SU-DHL-6 (cell line): ENCODE measurements around the gene TSPAN17.

Source experiments
- H2AFZ ChIP-seq: fragments of 200-600 bp; sonication (generic); 2 replicates; pipeline ENCODE4 v1.6.1; 2014; ENCODE audit warnings: low read depth, mild to moderate bottlenecking, moderate library complexity, mixed read lengths, antibody characterized with exemption, low read length; ENCODE audit not compliant: severe bottlenecking
- H3F3A ChIP-seq: fragments of 200-600 bp; shearing (Covaris generic); 2 replicates; pipeline ENCODE4 v1.6.0; 2016; ENCODE audit warnings: antibody characterized with exemption, mild to moderate bottlenecking; ENCODE audit not compliant: insufficient read depth
- H3K27ac ChIP-seq: fragments of 200-600 bp; sonication (generic); 2 replicates; pipeline ENCODE4 v1.5.1; 2016; ENCODE audit warnings: low read depth, mild to moderate bottlenecking, low read length, moderate library complexity, mixed read lengths
- H3K27me3 ChIP-seq: fragments of 200-600 bp; sonication (generic), shearing (Covaris generic); 2 replicates; pipeline ENCODE4 v1.6.0; 2014; ENCODE audit warnings: mild to moderate bottlenecking, low read length
- H3K36me3 ChIP-seq: fragments of 200-600 bp; sonication (generic); 2 replicates; pipeline ENCODE4 v1.6.1; 2014; ENCODE audit warnings: mild to moderate bottlenecking, low read length, mixed read lengths
- H3K4me2 ChIP-seq: fragments of 300-600, 200-600 bp; shearing (Covaris generic), sonication (generic); 2 replicates; pipeline ENCODE4 v1.6.0; 2014; ENCODE audit warnings: low read length, low read depth, mild to moderate bottlenecking; ENCODE audit not compliant: poor library complexity, severe bottlenecking
- H3K4me3 ChIP-seq: fragments of 200-600 bp; sonication (generic); 2 replicates; pipeline ENCODE4 v1.5.1; 2014; ENCODE audit warnings: antibody characterized with exemption, low read length, mild to moderate bottlenecking, mixed read lengths; ENCODE audit not compliant: insufficient read depth, poor library complexity, severe bottlenecking
- H3K79me2 ChIP-seq: fragments of 200-600 bp; sonication (generic); 2 replicates; pipeline ENCODE4 v1.6.1; 2014; ENCODE audit warnings: mild to moderate bottlenecking, low read length, moderate library complexity; ENCODE audit not compliant: insufficient read depth
- H3K9ac ChIP-seq: fragments of 200-600 bp; sonication (generic); 2 replicates; pipeline ENCODE4 v1.7.0; 2014; ENCODE audit warnings: mild to moderate bottlenecking, low read length
- H3K9me2 ChIP-seq: fragments of 200-600 bp; sonication (generic); replicated peaks from 2 replicates; pipeline ENCODE4 v1.6.1; 2014; ENCODE audit warnings: low read length; ENCODE audit not compliant: insufficient read depth
- H3K9me3 ChIP-seq: fragments of 200-600 bp; sonication (generic); 2 replicates; pipeline ENCODE4 v1.6.1; 2014; ENCODE audit warnings: low read length, mixed read lengths; ENCODE audit not compliant: insufficient read depth
- H4K20me1 ChIP-seq: fragments of 200-600 bp; sonication (generic); 2 replicates; pipeline ENCODE4 v1.6.1; 2014; ENCODE audit warnings: low read depth, mild to moderate bottlenecking, antibody characterized with exemption, low read length, moderate library complexity, mixed read lengths
- CTCF ChIP-seq: fragments of 200-600 bp; sonication (generic); IDR thresholded peaks from one replicate; pipeline ENCODE4 v1.5.1; 2017; ENCODE audit warnings: antibody characterized with exemption, mild to moderate bottlenecking, low read length, moderate library complexity; ENCODE audit not compliant: insufficient read depth, poor library complexity, severe bottlenecking
- EZH2phosphoT487 ChIP-seq: fragments of 200-600 bp; sonication (generic), shearing (Covaris generic); conservative IDR thresholded peaks from 2 replicates; pipeline ENCODE4 v1.6.1; 2018; ENCODE audit warnings: mild to moderate bottlenecking, antibody characterized with exemption, low read length, moderate library complexity, mixed read lengths

The TSPAN17 gene

DNA sequence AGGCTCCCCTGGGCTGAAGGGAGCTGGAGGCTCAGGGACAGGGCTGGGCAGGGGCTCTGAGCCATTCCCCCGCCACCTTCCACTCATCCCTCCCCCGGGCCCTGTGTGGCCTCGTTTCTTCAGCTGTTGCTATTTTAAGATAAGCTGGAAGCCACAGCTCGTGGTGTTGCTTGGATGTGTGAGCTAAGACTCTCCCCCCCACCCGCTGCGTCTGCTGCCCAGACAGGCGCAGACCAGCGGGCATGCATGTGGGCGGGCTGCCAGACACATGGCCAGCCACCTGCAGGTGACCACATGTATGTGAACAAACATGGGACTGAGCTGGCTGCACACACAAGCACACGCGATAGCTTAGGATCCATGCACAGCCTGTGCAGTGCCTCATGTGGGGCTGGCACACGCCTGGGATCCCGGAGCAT lies 25.6 kb upstream of the TSPAN17 start:
- H3K27ac ChIP-seq: no peak overlapping the region
- no peaks in the 10 kb centered on the region for H3K9me2 ChIP-seq
- H3K27me3 ChIP-seq: no peaks in the 10 kb centered on the region
- no peaks in the 10 kb centered on the region for H3F3A ChIP-seq
- H3K36me3 ChIP-seq: no peaks in the 10 kb centered on the region
- no peaks in the 10 kb centered on the region for H4K20me1 ChIP-seq
- H3K9me3 ChIP-seq: no peaks in the 10 kb centered on the region
- no peak overlapping the region for H3K4me3 ChIP-seq
- H3K9ac ChIP-seq: no peak overlapping the region
- TF ChIP-seq CTCF: no peak
- TF ChIP-seq EZH2phosphoT487: no peak
- no peak overlapping the region for H2AFZ ChIP-seq
- H3K4me2 ChIP-seq: no peak overlapping the region
- no peaks in the 10 kb centered on the region for H3K79me2 ChIP-seq

DNA sequence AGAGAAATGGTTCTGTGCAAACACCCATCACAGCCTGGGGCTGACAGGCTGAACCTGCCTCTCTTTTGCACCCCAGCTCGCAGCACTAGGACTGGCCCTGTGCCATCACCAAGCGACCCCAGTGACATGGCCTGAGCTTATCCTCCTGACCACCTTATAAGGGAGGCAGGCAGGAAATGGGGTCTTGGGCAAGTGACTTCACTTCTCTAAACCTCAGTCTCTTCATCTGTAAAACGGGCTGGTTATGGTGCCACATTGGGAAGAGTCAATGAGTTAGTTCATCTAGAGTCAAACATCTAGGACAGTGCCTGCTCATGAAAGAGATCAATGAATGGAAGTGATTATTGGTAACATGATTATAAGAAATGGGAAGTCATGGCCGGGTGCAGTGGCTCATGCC lies 23.1 kb upstream of the TSPAN17 start:
- Histone ChIP-seq H3K4me3 (no peak overlapping the region), H3K9me3 (no peaks in the 10 kb centered on the region), H3K36me3 (no peaks in the 10 kb centered on the region), H3F3A (no peaks in the 10 kb centered on the region), H3K4me2 (no peak overlapping the region), H3K27me3 (no peaks in the 10 kb centered on the region), H3K9me2 (no peaks in the 10 kb centered on the region), H2AFZ (no peak overlapping the region), H3K79me2 (no peaks in the 10 kb centered on the region), H4K20me1 (no peaks in the 10 kb centered on the region), H3K9ac (no peak overlapping the region), H3K27ac (no peak overlapping the region)
- no peak for TF ChIP-seq CTCF
- TF ChIP-seq EZH2phosphoT487: no peak

GRCh38 chr5:176624938-176625337 lies 22.3 kb upstream of the TSPAN17 start:
- H3K4me2 ChIP-seq: no peak overlapping the region
- no peak for TF ChIP-seq EZH2phosphoT487
- no peak for TF ChIP-seq CTCF
- H3K9me3 ChIP-seq: no peaks in the 10 kb centered on the region
- no peak overlapping the region for H2AFZ ChIP-seq
- H3K4me3 ChIP-seq: no peak overlapping the region
- no peaks in the 10 kb centered on the region for H3K27me3 ChIP-seq
- H3K27ac ChIP-seq: no peak overlapping the region
- H3K79me2 ChIP-seq: no peaks in the 10 kb centered on the region
- no peak overlapping the region for H3K9ac ChIP-seq
- H3K36me3 ChIP-seq: no peaks in the 10 kb centered on the region
- no peaks in the 10 kb centered on the region for H4K20me1 ChIP-seq
- no peaks in the 10 kb centered on the region for H3K9me2 ChIP-seq
- no peaks in the 10 kb centered on the region for H3F3A ChIP-seq
